Activated CD8-positive, alpha-beta memory T cell treated with anti-CD3 and anti-CD28 coated beads, Interleukin-2, amount 50 U/mL, for 1 hour (primary cell): ENCODE measurements around the gene METAP2.
"Not testable (repeated sequence)": the region's sequence is repeated elsewhere in the genome, so short reads cannot be mapped to it uniquely, and the experiment has no call there.

ENCODE experiments used
- DNase-seq: peaks from one replicate; pipeline ENCODE4 v3.0.0-alpha.2; 2020; ENCODE audit errors: extremely low read depth

The METAP2 gene

GRCh38 chr12:95473884-95474659, at the start of gene METAP2:
METAP2 (plus strand) TSS chr12:95474152; CDS start chr12:95474180, 28 bp downstream.
- DNase-seq, result peak; percentile 71

- DNase-seq, result no peak
These were observed 49.5 kb upstream of the METAP2 start for GRCh38 chr12:95424271-95424994.

GRCh38 chr12:95429172-95429510, 44.8 kb upstream of the METAP2 start:
- DNase-seq, result no peak

- DNase-seq, result no peak
These were observed 42.8 kb upstream of the METAP2 start for GRCh38 chr12:95431120-95431519.

GRCh38 chr12:95435355-95435754, 38.6 kb upstream of the METAP2 start:
- DNase-seq, result no peak

- DNase-seq, result no peak
These were observed 36.4 kb upstream of the METAP2 start for GRCh38 chr12:95437565-95437964.

- no peak for DNase-seq
These were observed 34.3 kb upstream of the METAP2 start for GRCh38 chr12:95439461-95440230.

- DNase-seq, result no peak
These were observed 33.6 kb upstream of the METAP2 start for GRCh38 chr12:95440401-95440800.

GRCh38 chr12:95443459-95443858, 30.5 kb upstream of the METAP2 start:
- no peak for DNase-seq

- not testable (repeated sequence) for DNase-seq
These were observed 28.9 kb upstream of the METAP2 start for GRCh38 chr12:95445099-95445498.

GRCh38 chr12:95445884-95446505, 28.0 kb upstream of the METAP2 start:
- DNase-seq, result no peak

- no peak for DNase-seq
These were observed 27.4 kb upstream of the METAP2 start for GRCh38 chr12:95446506-95446900.

GRCh38 chr12:95449656-95450055, 24.3 kb upstream of the METAP2 start:
- DNase-seq, result not testable (repeated sequence)

- DNase-seq, result not testable (repeated sequence)
These were observed 21.5 kb upstream of the METAP2 start for GRCh38 chr12:95452501-95452900.

GRCh38 chr12:95453881-95454280, 20.1 kb upstream of the METAP2 start:
- DNase-seq, result not testable (repeated sequence)

- not testable (repeated sequence) for DNase-seq
These were observed 19.2 kb upstream of the METAP2 start for GRCh38 chr12:95454780-95455215.

- DNase-seq, result not testable (repeated sequence)
These were observed 16.3 kb upstream of the METAP2 start for GRCh38 chr12:95457605-95458004.

- no peak for DNase-seq
These were observed 15.2 kb upstream of the METAP2 start for GRCh38 chr12:95458761-95459160.

- no peak for DNase-seq
These were observed 14.6 kb upstream of the METAP2 start for GRCh38 chr12:95459310-95459709.

GRCh38 chr12:95460105-95460504, 13.8 kb upstream of the METAP2 start:
- DNase-seq, result no peak

GRCh38 chr12:95460896-95461295, 13.1 kb upstream of the METAP2 start:
- no peak for DNase-seq

- DNase-seq, result no peak
These were observed 11.9 kb upstream of the METAP2 start for GRCh38 chr12:95462081-95462480.
